ENCODE data around the gene HHIP.

DNA sequence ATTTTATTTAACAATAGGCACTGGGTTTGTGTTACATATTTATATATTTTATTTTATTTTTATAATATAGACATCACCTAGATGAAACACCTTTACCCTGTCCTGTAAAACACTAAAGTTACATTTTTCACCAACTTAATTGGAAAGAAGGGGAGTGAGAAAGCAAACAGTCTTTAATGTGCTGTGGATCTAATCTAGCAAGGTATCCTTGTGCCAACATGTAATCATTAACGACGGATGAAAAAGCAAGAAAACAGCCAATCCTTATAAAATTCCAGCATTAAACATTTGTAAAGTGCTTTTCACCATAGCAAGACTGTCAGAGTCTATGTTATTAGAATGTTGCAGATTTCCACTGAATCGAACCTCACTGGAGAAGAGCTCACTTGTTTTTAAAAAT lies 92.7 kb downstream of the HHIP start:
- no peak for TF ChIP-seq ELF1 (IDR thresholded peaks at IDR 0.05; ENCODE audit: borderline replicate concordance, low read depth)
- TF ChIP-seq, protein P1, sequence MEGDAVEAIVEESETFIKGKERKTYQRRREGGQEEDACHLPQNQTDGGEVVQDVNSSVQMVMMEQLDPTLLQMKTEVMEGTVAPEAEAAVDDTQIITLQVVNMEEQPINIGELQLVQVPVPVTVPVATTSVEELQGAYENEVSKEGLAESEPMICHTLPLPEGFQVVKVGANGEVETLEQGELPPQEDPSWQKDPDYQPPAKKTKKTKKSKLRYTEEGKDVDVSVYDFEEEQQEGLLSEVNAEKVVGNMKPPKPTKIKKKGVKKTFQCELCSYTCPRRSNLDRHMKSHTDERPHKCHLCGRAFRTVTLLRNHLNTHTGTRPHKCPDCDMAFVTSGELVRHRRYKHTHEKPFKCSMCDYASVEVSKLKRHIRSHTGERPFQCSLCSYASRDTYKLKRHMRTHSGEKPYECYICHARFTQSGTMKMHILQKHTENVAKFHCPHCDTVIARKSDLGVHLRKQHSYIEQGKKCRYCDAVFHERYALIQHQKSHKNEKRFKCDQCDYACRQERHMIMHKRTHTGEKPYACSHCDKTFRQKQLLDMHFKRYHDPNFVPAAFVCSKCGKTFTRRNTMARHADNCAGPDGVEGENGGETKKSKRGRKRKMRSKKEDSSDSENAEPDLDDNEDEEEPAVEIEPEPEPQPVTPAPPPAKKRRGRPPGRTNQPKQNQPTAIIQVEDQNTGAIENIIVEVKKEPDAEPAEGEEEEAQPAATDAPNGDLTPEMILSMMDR (IDR thresholded peaks at IDR 0.05 in 2 of 3, conservative IDR thresholded peaks at IDR 0.05 in 1 of 3; ENCODE audit: borderline replicate concordance in 1 of 3, insufficient read depth in 1 of 3, low read depth in 2 of 3, low read length in 2 of 3): no peak
- no peak for TF ChIP-seq JUND (IDR thresholded peaks at IDR 0.05)
- TF ChIP-seq ZBTB33 (IDR thresholded peaks at IDR 0.05; ENCODE audit: extremely low read depth, insufficient replicate concordance, low read length): no peak
- no peak for TF ChIP-seq REST (IDR thresholded peaks at IDR 0.05; ENCODE audit: low read depth)
- TF ChIP-seq ZNF274 (IDR thresholded peaks at IDR 0.05; ENCODE audit: low read depth, low read length): no peak
- no peak for TF ChIP-seq EGR1 (IDR thresholded peaks at IDR 0.05; ENCODE audit: low read depth)
